GM23338 (cell line): ENCODE data around the gene EXOC3L2. TPM values are rescaled to one million over a fixed set of nuclear protein-coding genes. Genes with fewer than 3 reads are reported as not detected.

Experiments
- ATAC-seq: fragments of 200-7000 bp; cut with Tn5 transposase; 3 replicates; pipeline ENCODE4 v1.9.1; 2020
- DNase-seq: peaks from one replicate; pipeline ENCODE4 v3.0.0-alpha.2; 2015; ENCODE audit warnings: low spot score
- H2AFZ ChIP-seq: fragments of 200-600 bp; sonication (generic); 2 replicates; pipeline ENCODE4 v1.8.0; 2016; ENCODE audit warnings: antibody characterized with exemption, mild to moderate bottlenecking, moderate library complexity
- H3F3A ChIP-seq: fragments of 200-600 bp; sonication (generic); replicated peaks from 2 replicates; pipeline ENCODE4 v1.8.0; 2017; ENCODE audit warnings: antibody characterized with exemption, mixed run types, low read depth
- H3K27ac ChIP-seq: fragments of 200-600 bp; sonication (generic); 2 replicates; pipeline ENCODE4 v1.6.1; 2016; ENCODE audit warnings: low read depth
- H3K27me3 ChIP-seq: fragments of 200-600 bp; sonication (generic); 2 replicates; pipeline ENCODE4 v1.8.0; 2016; ENCODE audit warnings: mild to moderate bottlenecking, mixed run types, moderate library complexity; ENCODE audit not compliant: insufficient read depth
- H3K36me3 ChIP-seq: fragments of 200-600 bp; sonication (generic); 2 replicates; pipeline ENCODE4 v1.8.0; 2016; ENCODE audit warnings: mild to moderate bottlenecking; ENCODE audit not compliant: insufficient read depth
- H3K4me1 ChIP-seq: fragments of 200-600 bp; sonication (generic); 2 replicates; pipeline ENCODE4 v1.8.0; 2016; ENCODE audit warnings: mild to moderate bottlenecking, moderate library complexity; ENCODE audit not compliant: insufficient read depth
- H3K4me2 ChIP-seq: fragments of 200-600 bp; sonication (generic); 2 replicates; pipeline ENCODE4 v1.7.1; 2017; ENCODE audit warnings: mixed run types
- H3K4me3 ChIP-seq: fragments of 200-600 bp; sonication (generic); 2 replicates; pipeline ENCODE4 v1.6.1; 2016; ENCODE audit warnings: mixed run types
- H3K79me2 ChIP-seq: fragments of 200-600 bp; sonication (generic); replicated peaks from 2 replicates; pipeline ENCODE4 v1.8.0; 2017; ENCODE audit warnings: mild to moderate bottlenecking; ENCODE audit not compliant: insufficient read depth
- H3K9me2 ChIP-seq: fragments of 200-600 bp; sonication (generic); 2 replicates; pipeline ENCODE4 v1.8.0; 2017; ENCODE audit not compliant: insufficient read depth
- H4K20me1 ChIP-seq: fragments of 200-600 bp; sonication (generic); replicated peaks from 2 replicates; pipeline ENCODE4 v1.8.0; 2017; ENCODE audit warnings: mild to moderate bottlenecking; ENCODE audit not compliant: insufficient read depth
- H3K27ac Mint-ChIP-seq: 2 replicates; pipeline ENCODE4 v1.8.0; 2020; ENCODE audit warnings: inconsistent platforms, mild to moderate bottlenecking, moderate library complexity, mixed read lengths
- H3K27me3 Mint-ChIP-seq: 3 replicates; pipeline ENCODE4 v1.8.0; 2022; ENCODE audit warnings: low read depth, mild to moderate bottlenecking, moderate library complexity, mixed read lengths, inconsistent platforms; ENCODE audit not compliant: insufficient read depth, poor library complexity
- H3K36me3 Mint-ChIP-seq: 3 replicates; pipeline ENCODE4 v1.8.0; 2021; ENCODE audit warnings: low read depth, mild to moderate bottlenecking, inconsistent platforms, moderate library complexity, mixed read lengths
- H3K4me1 Mint-ChIP-seq: 3 replicates; pipeline ENCODE4 v1.8.0; 2020; ENCODE audit warnings: mild to moderate bottlenecking, inconsistent platforms, mixed read lengths
- H3K4me3 Mint-ChIP-seq: 3 replicates; pipeline ENCODE4 v1.8.0; 2021; ENCODE audit warnings: moderate library complexity, mild to moderate bottlenecking, inconsistent platforms, mixed read lengths
- H3K9me3 Mint-ChIP-seq: 3 replicates; pipeline ENCODE4 v1.8.0; 2020; ENCODE audit warnings: moderate library complexity, mild to moderate bottlenecking, inconsistent platforms, mixed read lengths
- CREB1 ChIP-seq: fragments of 250-450 bp; sonication (Bioruptor Pico); IDR thresholded peaks from 2 replicates; pipeline ENCODE4 v1.5.0; 2020; ENCODE audit warnings: low read depth, mild to moderate bottlenecking, moderate library complexity
- EZH2 ChIP-seq: fragments of 200-600 bp; sonication (generic); IDR thresholded peaks from one replicate; pipeline ENCODE4 v1.8.0; 2017; ENCODE audit warnings: antibody characterized with exemption, mild to moderate bottlenecking, low read depth; ENCODE audit not compliant: unreplicated experiment
- JUNB ChIP-seq: IDR thresholded peaks from one replicate; pipeline ENCODE4 v1.6.1; 2016; ENCODE audit warnings: antibody characterized with exemption; ENCODE audit not compliant: unreplicated experiment
- NANOG ChIP-seq: IDR thresholded peaks from 2 replicates; pipeline ENCODE4 v1.6.1; 2016; ENCODE audit warnings: antibody characterized with exemption, borderline replicate concordance
- polyA plus RNA-seq: library from polyadenylated mRNA; unstranded; fragments of >200 nt; fragmentation: Nextera tagmentation; extraction: Ambion mirVana; gene quantifications from 2 replicates; pipeline ENCODE4 v1.2.1, GENCODE V29; 2016
- total RNA-seq: library from RNA; depleted of rRNA; stranded (reverse); fragments of >200 nt; shearing (Covaris generic); gene quantifications from 2 replicates; pipeline ENCODE4 v1.2.3, GENCODE V29; 2014
- TF ChIP-seq, protein P1 (sequence below): fragments of 250-450 bp; sonication (Bioruptor Pico); IDR thresholded peaks from 2 replicates; pipeline ENCODE4 v1.5.0; 2020; ENCODE audit warnings: mild to moderate bottlenecking, moderate library complexity
- TF ChIP-seq, protein P2 (sequence below), 2 experiments: fragments of 200-600 bp in 1 of 2; sonication (generic) in 1 of 2; conservative IDR thresholded peaks; 2 replicates each; pipeline versions ENCODE4 v1.5.1 to v1.6.1; 2016 to 2017; ENCODE audit warnings: antibody characterized with exemption in 2 of 2, low read depth in 2 of 2, mild to moderate bottlenecking in 2 of 2, moderate library complexity in 1 of 2

The EXOC3L2 gene
- total and polyA plus RNA-seq, 2 experiments from 2014 or later: 2.8 to 3.2 TPM

DNA sequence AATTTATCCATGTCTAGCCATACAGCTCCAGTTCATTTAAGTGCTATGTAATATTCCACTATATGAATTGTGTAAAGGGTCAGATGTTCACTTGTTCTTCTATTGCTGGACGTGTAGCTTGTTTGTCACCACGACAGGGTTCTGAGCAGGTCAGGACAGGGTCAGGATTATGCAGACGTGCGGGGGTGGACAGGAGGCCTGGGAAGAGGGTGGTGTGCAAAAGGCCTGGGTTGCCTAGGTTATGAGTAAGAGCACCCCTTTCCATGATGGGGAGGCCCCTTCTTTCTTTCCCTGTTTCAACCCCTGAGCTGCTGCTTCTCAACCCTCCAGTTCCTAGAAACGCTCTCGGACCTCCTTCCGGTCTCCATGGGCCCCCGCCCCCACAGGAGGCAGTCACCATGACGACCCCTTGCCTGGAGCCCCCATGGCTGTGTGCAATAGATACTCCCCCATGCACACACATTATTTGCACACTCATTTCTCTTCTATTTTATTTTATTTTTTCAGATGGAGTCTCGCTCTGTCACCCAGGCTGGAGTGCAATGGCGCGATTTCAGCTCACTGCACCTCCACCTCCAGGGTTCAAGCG is 2.0 kb downstream of the EXOC3L2 start (continued):
- TF ChIP-seq, protein P1, sequence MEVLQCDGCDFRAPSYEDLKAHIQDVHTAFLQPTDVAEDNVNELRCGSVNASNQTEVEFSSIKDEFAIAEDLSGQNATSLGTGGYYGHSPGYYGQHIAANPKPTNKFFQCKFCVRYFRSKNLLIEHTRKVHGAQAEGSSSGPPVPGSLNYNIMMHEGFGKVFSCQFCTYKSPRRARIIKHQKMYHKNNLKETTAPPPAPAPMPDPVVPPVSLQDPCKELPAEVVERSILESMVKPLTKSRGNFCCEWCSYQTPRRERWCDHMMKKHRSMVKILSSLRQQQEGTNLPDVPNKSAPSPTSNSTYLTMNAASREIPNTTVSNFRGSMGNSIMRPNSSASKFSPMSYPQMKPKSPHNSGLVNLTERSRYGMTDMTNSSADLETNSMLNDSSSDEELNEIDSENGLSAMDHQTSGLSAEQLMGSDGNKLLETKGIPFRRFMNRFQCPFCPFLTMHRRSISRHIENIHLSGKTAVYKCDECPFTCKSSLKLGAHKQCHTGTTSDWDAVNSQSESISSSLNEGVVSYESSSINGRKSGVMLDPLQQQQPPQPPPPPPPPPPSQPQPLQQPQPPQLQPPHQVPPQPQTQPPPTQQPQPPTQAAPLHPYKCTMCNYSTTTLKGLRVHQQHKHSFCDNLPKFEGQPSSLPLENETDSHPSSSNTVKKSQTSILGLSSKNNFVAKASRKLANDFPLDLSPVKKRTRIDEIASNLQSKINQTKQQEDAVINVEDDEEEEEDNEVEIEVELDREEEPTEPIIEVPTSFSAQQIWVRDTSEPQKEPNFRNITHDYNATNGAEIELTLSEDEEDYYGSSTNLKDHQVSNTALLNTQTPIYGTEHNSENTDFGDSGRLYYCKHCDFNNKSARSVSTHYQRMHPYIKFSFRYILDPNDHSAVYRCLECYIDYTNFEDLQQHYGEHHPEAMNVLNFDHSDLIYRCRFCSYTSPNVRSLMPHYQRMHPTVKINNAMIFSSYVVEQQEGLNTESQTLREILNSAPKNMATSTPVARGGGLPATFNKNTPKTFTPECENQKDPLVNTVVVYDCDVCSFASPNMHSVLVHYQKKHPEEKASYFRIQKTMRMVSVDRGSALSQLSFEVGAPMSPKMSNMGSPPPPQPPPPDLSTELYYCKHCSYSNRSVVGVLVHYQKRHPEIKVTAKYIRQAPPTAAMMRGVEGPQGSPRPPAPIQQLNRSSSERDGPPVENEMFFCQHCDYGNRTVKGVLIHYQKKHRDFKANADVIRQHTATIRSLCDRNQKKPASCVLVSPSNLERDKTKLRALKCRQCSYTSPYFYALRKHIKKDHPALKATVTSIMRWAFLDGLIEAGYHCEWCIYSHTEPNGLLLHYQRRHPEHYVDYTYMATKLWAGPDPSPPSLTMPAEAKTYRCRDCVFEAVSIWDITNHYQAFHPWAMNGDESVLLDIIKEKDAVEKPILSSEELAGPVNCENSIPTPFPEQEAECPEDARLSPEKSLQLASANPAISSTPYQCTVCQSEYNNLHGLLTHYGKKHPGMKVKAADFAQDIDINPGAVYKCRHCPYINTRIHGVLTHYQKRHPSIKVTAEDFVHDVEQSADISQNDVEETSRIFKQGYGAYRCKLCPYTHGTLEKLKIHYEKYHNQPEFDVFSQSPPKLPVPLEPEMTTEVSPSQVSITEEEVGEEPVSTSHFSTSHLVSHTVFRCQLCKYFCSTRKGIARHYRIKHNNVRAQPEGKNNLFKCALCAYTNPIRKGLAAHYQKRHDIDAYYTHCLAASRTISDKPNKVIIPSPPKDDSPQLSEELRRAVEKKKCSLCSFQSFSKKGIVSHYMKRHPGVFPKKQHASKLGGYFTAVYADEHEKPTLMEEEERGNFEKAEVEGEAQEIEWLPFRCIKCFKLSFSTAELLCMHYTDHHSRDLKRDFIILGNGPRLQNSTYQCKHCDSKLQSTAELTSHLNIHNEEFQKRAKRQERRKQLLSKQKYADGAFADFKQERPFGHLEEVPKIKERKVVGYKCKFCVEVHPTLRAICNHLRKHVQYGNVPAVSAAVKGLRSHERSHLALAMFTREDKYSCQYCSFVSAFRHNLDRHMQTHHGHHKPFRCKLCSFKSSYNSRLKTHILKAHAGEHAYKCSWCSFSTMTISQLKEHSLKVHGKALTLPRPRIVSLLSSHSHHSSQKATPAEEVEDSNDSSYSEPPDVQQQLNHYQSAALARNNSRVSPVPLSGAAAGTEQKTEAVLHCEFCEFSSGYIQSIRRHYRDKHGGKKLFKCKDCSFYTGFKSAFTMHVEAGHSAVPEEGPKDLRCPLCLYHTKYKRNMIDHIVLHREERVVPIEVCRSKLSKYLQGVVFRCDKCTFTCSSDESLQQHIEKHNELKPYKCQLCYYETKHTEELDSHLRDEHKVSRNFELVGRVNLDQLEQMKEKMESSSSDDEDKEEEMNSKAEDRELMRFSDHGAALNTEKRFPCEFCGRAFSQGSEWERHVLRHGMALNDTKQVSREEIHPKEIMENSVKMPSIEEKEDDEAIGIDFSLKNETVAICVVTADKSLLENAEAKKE (CRISPR knock-in tag): no peak

DNA sequence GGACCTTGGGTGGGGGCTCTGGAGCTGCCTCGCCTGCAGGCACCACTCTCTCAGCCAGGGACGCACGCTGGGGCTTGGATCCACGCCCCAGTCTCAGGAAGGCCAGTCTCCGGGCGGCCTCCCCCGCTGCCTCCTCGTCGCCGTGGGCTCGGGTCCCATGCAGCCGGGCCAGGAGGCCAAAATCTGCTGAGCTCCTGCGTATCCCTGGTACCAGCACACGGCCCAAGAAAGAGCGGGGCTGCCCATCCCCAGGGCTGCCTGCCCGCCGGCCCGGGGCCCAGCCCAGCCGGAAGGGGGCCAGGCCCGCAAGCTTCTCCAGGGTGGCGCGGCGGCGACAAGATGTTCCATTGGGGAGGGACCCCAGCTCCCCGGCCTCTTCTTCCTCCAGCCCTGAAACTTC is 6.7 kb downstream of the EXOC3L2 start:
- no peaks in the 10 kb centered on the region for H3K36me3 Mint-ChIP-seq
- peaks cover 37% of the 10 kb centered on the region for H3K27me3 Mint-ChIP-seq
- peaks cover 40% of the 10 kb centered on the region for H3K27me3 ChIP-seq
- no peaks in the 10 kb centered on the region for H3K79me2 ChIP-seq
- no peak overlapping the region for H3K27ac Mint-ChIP-seq
- H3K9me2 ChIP-seq: no peaks in the 10 kb centered on the region
- H2AFZ ChIP-seq: no peak overlapping the region
- no peak overlapping the region for H3K27ac ChIP-seq
- ATAC-seq: no peak
- H3K4me1 Mint-ChIP-seq: peaks cover 11% of the 10 kb centered on the region; the same call in 2 of the 3 replicates
- H3K4me3 ChIP-seq: no peak overlapping the region
- no peaks in the 10 kb centered on the region for H3K36me3 ChIP-seq
- H3K4me3 Mint-ChIP-seq: no peak overlapping the region
- H3F3A ChIP-seq: peaks cover 4% of the 10 kb centered on the region; the same call in 1 of the 2 replicates
- peaks cover 8% of the 10 kb centered on the region; the same call in 1 of the 2 replicates for H3K4me1 ChIP-seq
- H3K4me2 ChIP-seq: no peak overlapping the region
- H4K20me1 ChIP-seq: peaks cover under 1% of the 10 kb centered on the region; the same call in 1 of the 2 replicates
- DNase-seq: no peak
- H3K9me3 Mint-ChIP-seq: no peaks in the 10 kb centered on the region; the same call in 2 of the 3 replicates
- TF ChIP-seq, protein P1 (CRISPR knock-in tag): no peak
- no peak for TF ChIP-seq NANOG
- TF ChIP-seq JUNB: no peak
- no peak for TF ChIP-seq EZH2
- TF ChIP-seq CREB1 (CRISPR knock-in tag): no peak
- TF ChIP-seq, protein P2, sequence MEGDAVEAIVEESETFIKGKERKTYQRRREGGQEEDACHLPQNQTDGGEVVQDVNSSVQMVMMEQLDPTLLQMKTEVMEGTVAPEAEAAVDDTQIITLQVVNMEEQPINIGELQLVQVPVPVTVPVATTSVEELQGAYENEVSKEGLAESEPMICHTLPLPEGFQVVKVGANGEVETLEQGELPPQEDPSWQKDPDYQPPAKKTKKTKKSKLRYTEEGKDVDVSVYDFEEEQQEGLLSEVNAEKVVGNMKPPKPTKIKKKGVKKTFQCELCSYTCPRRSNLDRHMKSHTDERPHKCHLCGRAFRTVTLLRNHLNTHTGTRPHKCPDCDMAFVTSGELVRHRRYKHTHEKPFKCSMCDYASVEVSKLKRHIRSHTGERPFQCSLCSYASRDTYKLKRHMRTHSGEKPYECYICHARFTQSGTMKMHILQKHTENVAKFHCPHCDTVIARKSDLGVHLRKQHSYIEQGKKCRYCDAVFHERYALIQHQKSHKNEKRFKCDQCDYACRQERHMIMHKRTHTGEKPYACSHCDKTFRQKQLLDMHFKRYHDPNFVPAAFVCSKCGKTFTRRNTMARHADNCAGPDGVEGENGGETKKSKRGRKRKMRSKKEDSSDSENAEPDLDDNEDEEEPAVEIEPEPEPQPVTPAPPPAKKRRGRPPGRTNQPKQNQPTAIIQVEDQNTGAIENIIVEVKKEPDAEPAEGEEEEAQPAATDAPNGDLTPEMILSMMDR (conservative IDR thresholded peaks at IDR 0.05; ENCODE audit: low read depth in 2 of 2): no peak
